GM06990 (cell line): ENCODE data around the gene RAPGEF4.
A peak's percentile ranks its signal among the peaks of the same experiment; 100 is the strongest.

Source experiments
- DNase-seq: peaks from one replicate; pipeline ENCODE4 v3.0.0-alpha.2; 2011; ENCODE audit not compliant: insufficient read length; ENCODE audit errors: extremely low read depth
- H3K27me3 ChIP-seq: replicated peaks from 2 replicates; pipeline ENCODE4 v1.6.0; 2011; ENCODE audit warnings: low read length; ENCODE audit not compliant: control insufficient read depth, insufficient read depth
- H3K36me3 ChIP-seq: 2 replicates; pipeline ENCODE4 v1.5.1; 2011; ENCODE audit warnings: low read length; ENCODE audit not compliant: control insufficient read depth, insufficient read depth
- H3K4me3 ChIP-seq: replicated peaks from 2 replicates; pipeline ENCODE4 v1.5.1; 2011; ENCODE audit warnings: low read depth, mild to moderate bottlenecking, control low read depth, low read length
- TF ChIP-seq, protein P1 (sequence below): IDR thresholded peaks from 2 replicates; pipeline ENCODE4 v1.5.1; 2011; ENCODE audit warnings: low read length, control low read depth, mild to moderate bottlenecking, inconsistent platforms; ENCODE audit not compliant: insufficient read depth, poor library complexity, severe bottlenecking

Gene RAPGEF4

DNA sequence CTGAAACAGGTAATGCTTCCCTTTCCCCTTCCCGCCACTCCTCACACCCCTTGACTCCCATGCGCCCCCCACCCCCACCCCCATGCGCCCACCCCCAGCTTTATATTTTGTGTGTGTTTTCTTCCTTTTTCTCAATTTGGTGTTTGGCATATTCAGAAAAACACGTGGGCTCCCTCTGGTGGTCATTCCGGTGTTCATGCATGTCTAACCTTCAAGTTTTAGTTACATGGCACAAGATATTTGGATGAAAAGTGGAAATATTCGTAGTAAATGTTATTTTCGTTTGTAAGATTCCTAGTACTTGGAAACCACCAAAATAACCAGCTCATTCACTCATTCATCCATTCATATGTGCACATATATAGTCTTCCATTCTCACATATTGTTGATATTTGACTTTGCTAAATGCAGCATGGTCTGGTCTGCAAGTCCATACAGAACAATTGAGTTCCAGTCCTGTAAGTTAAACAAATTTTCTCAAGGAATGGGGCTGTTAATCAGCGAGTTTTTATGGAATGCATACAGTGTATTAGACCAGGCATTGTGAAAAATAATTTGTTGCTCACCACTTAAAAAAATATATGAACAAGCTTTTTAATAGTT lies 196.4 kb downstream of the RAPGEF4 start:
- Histone ChIP-seq H3K4me3 (no peak overlapping the region), H3K27me3 (no peaks in the 10 kb centered on the region), H3K36me3 (no peaks in the 10 kb centered on the region)
- no peak for DNase-seq
- TF ChIP-seq, protein P1, sequence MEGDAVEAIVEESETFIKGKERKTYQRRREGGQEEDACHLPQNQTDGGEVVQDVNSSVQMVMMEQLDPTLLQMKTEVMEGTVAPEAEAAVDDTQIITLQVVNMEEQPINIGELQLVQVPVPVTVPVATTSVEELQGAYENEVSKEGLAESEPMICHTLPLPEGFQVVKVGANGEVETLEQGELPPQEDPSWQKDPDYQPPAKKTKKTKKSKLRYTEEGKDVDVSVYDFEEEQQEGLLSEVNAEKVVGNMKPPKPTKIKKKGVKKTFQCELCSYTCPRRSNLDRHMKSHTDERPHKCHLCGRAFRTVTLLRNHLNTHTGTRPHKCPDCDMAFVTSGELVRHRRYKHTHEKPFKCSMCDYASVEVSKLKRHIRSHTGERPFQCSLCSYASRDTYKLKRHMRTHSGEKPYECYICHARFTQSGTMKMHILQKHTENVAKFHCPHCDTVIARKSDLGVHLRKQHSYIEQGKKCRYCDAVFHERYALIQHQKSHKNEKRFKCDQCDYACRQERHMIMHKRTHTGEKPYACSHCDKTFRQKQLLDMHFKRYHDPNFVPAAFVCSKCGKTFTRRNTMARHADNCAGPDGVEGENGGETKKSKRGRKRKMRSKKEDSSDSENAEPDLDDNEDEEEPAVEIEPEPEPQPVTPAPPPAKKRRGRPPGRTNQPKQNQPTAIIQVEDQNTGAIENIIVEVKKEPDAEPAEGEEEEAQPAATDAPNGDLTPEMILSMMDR, result peak; percentile 69

DNA sequence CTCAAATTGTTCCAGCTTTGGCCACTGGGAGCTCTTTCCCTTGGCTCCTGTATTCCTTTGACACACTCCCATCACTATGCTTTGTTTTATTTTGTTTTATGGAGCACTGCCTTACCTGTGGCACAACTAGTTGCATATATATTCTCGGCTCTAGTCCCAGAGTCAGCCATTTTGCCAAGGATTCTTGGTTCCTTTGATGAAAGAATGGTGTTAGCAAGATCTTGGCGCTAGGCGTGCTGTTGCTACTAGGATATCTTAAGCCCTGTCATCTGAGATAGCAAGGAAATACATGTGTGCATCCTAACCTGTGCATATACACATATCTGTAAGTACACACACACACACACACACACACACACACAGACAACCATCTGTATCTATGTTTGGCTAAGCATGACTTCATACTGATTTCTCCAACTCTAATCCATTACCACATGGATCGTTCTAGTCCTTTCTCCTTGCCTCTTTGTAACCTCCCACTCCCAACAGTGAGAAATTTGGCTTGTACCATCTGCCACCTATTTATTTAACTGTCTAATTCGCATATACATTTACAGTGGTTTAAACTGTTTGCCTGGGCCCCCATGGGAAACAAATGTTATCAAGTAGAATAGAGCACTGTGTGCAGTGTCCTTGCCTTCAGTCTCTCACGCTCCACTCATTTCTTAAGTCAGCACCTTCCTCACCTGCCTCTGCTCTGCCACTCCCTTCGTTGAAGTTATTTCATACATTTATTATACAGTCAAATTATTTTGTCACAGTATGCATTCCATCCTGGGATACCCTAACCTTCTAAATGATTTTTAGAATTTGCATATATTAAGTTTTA lies 202.5 kb downstream of the RAPGEF4 start:
- no peak for DNase-seq
- TF ChIP-seq, protein P1, result no peak
- Histone ChIP-seq H3K36me3 (no peaks in the 10 kb centered on the region), H3K4me3 (no peak overlapping the region), H3K27me3 (no peaks in the 10 kb centered on the region)

- no peak for DNase-seq
- no peak overlapping the region for H3K4me3 ChIP-seq
- H3K27me3 ChIP-seq, result no peaks in the 10 kb centered on the region
- H3K36me3 ChIP-seq, result no peaks in the 10 kb centered on the region
- TF ChIP-seq, protein P1, result no peak
These were observed 203.2 kb downstream of the RAPGEF4 start for GRCh38 chr2:172938713-172939375.

DNA sequence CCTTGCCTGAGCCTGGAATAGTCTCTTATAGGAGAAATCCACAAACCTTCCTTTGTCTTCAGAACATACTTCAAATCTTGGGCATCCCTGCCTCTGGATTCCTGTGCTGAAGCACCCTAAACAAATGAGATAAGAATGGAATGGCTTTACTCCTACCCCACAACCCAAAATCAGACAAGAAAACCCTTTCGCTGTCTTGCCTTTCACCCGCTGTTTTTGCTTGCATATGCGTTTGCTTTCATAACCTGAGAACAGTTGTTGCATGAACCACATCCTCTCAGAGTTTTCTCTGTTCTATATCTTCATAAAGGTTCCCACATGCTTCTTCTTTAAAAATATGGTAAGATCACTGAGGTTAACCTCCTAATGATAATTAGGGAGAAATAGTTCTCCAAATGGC lies 207.9 kb downstream of the RAPGEF4 start:
- Histone ChIP-seq H3K36me3 (no peaks in the 10 kb centered on the region), H3K27me3 (no peaks in the 10 kb centered on the region; the same call in 1 of the 2 replicates), H3K4me3 (no peak overlapping the region)
- TF ChIP-seq, protein P1, result no peak
- no peak for DNase-seq

- Histone ChIP-seq H3K36me3 (no peaks in the 10 kb centered on the region), H3K27me3 (no peaks in the 10 kb centered on the region; the same call in 1 of the 2 replicates), H3K4me3 (no peak overlapping the region)
- TF ChIP-seq, protein P1, result no peak
- no peak for DNase-seq
These were observed 208.6 kb downstream of the RAPGEF4 start for GRCh38 chr2:172944022-172944793.
